Caco-2 (cell line): ENCODE results near the gene NTN5. TPM values are rescaled to one million over a fixed set of nuclear protein-coding genes. Genes with fewer than 3 reads are reported as not detected.
"Not testable (repeated sequence)": the region's sequence is repeated elsewhere in the genome, so short reads cannot be mapped to it uniquely, and the experiment has no call there.

ENCODE experiments used
- BruUV-seq: library from RNA; stranded (reverse); fragments of 400-500 nt; replicated peaks from 2 replicates; lab custom pipeline; 2021; lab: Mats Ljungman, UMichigan
- CTCF ChIA-PET: fragments of 300-600 bp; sonication (Branson Sonifier 250); formaldehyde crosslinking; loops from one replicate; lab custom pipeline; 2022; ENCODE audit warnings: antibody characterized with exemption; lab: Charles Lee
- POLR2A ChIA-PET: fragments of 300-600 bp; sonication (Branson Sonifier 250); formaldehyde crosslinking; loops from one replicate; lab custom pipeline; 2022; ENCODE audit warnings: antibody characterized with exemption; lab: Charles Lee
- DNase-seq, 2 experiments: peaks; one replicate each; pipeline versions ENCODE4 v3.0.0 to v3.0.0-alpha.2; 2020 to 2022
- H3K27me3 ChIP-seq: replicated peaks from 2 replicates; pipeline ENCODE4 v1.6.0; 2011; ENCODE audit warnings: low read length; ENCODE audit not compliant: control insufficient read depth, insufficient read depth
- H3K36me3 ChIP-seq: 2 replicates; pipeline ENCODE4 v1.5.1; 2011; ENCODE audit warnings: low read length; ENCODE audit not compliant: control insufficient read depth, insufficient read depth
- H3K4me1 ChIP-seq: fragments of 250-450 bp; sonication (Bioruptor Pico); 2 replicates; pipeline ENCODE4 v1.5.1; 2020; ENCODE audit warnings: mild to moderate bottlenecking
- H3K4me3 ChIP-seq: 2 replicates; pipeline ENCODE4 v1.5.1; 2011; ENCODE audit warnings: low read depth, mild to moderate bottlenecking, control low read depth, low read length
- H3K9me3 ChIP-seq: fragments of 250-450 bp; sonication (Bioruptor Pico); 2 replicates; pipeline ENCODE4 v1.5.1; 2020; ENCODE audit warnings: mild to moderate bottlenecking, moderate library complexity
- H3K27ac Mint-ChIP-seq: one replicate; pipeline ENCODE4 v1.8.0; 2022; ENCODE audit warnings: mixed read lengths; ENCODE audit not compliant: unreplicated experiment
- H3K27me3 Mint-ChIP-seq: one replicate; pipeline ENCODE4 v1.8.0; 2022; ENCODE audit warnings: mixed read lengths; ENCODE audit not compliant: insufficient read depth, unreplicated experiment
- H3K36me3 Mint-ChIP-seq: one replicate; pipeline ENCODE4 v1.8.0; 2022; ENCODE audit warnings: mild to moderate bottlenecking, mixed read lengths; ENCODE audit not compliant: insufficient read depth, unreplicated experiment
- H3K4me1 Mint-ChIP-seq: one replicate; pipeline ENCODE4 v1.8.0; 2022; ENCODE audit warnings: low read depth, mixed read lengths; ENCODE audit not compliant: unreplicated experiment
- H3K4me3 Mint-ChIP-seq: one replicate; pipeline ENCODE4 v1.8.0; 2022; ENCODE audit warnings: mild to moderate bottlenecking, moderate library complexity, mixed read lengths; ENCODE audit not compliant: unreplicated experiment
- H3K9me3 Mint-ChIP-seq: one replicate; pipeline ENCODE4 v1.8.0; 2022; ENCODE audit warnings: mixed read lengths; ENCODE audit not compliant: unreplicated experiment
- intact Hi-C: fragments of 100-400 bp; cut with micrococcal nuclease; formaldehyde crosslinking; loops from one replicate; pipeline ENCODE4 v1.10.0; 2022; ENCODE audit not compliant: unreplicated experiment
- total RNA-seq: library from RNA; stranded (reverse); gene quantifications from 2 replicates; pipeline ENCODE4 v1.2.3, GENCODE V29; 2022
- TF ChIP-seq, protein P1 (sequence below), 2 experiments: fragments of 200-600 bp in 1 of 2; IDR thresholded peaks; 1 replicate in 1 of 2; 2 replicates in 1 of 2; pipeline versions ENCODE4 v1.5.1 to v1.8.0; 2011 to 2022; ENCODE audit warnings: antibody characterized with exemption in 1 of 2, control low read depth in 1 of 2, inconsistent platforms in 1 of 2, low read depth in 1 of 2, low read length in 1 of 2, mild to moderate bottlenecking in 1 of 2, moderate library complexity in 1 of 2; ENCODE audit not compliant: insufficient read depth in 1 of 2, severe bottlenecking in 1 of 2, unreplicated experiment in 1 of 2

The NTN5 gene
- total RNA-seq, 1 experiment from 2014 or later, result 0.34 TPM

DNA sequence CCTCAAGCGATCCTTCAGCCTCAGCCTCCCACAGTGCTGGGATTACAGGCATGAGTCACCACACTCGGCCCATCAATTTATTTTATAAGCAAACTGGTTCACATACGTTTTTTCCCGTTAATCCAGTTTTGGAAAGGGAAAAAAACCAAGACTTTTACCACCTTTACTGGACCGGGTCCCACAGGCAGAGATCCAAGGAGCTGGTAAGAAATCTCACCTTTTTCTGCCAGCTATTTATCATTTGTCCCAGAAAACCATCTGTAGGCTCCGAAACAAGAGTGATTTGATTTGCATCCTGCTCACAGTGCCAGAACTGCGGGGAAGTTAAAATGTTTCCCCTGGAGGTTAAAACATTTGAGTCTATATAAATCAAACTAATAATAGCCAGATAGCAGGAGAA, 16.6 kb upstream of the NTN5 start:
- Mint-ChIP-seq H3K36me3 (no peaks in the 10 kb centered on the region), H3K4me3 (no peak overlapping the region), H3K4me1 (peaks cover 13% of the 10 kb centered on the region), H3K9me3 (no peaks in the 10 kb centered on the region), H3K27me3 (no peaks in the 10 kb centered on the region), H3K27ac (no peak overlapping the region)
- ChIA-PET POLR2A (no interaction called here), CTCF (no interaction called here)
- no peaks in the 10 kb centered on the region for H3K27me3 ChIP-seq
- no peak overlapping the region for H3K4me3 ChIP-seq
- peaks cover 33% of the 10 kb centered on the region for H3K4me1 ChIP-seq
- intact Hi-C loops, result loop anchor here (5.0 kb wide), 1 partner anchor 42 kb away; the partner anchor contains the start of gene CA11
- TF ChIP-seq, protein P1, sequence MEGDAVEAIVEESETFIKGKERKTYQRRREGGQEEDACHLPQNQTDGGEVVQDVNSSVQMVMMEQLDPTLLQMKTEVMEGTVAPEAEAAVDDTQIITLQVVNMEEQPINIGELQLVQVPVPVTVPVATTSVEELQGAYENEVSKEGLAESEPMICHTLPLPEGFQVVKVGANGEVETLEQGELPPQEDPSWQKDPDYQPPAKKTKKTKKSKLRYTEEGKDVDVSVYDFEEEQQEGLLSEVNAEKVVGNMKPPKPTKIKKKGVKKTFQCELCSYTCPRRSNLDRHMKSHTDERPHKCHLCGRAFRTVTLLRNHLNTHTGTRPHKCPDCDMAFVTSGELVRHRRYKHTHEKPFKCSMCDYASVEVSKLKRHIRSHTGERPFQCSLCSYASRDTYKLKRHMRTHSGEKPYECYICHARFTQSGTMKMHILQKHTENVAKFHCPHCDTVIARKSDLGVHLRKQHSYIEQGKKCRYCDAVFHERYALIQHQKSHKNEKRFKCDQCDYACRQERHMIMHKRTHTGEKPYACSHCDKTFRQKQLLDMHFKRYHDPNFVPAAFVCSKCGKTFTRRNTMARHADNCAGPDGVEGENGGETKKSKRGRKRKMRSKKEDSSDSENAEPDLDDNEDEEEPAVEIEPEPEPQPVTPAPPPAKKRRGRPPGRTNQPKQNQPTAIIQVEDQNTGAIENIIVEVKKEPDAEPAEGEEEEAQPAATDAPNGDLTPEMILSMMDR (IDR thresholded peaks at IDR 0.05; ENCODE audit: insufficient read depth in 1 of 2, low read depth in 1 of 2, low read length in 1 of 2, severe bottlenecking in 1 of 2, unreplicated experiment in 1 of 2), result no peak
- no peak for DNase-seq
- no peaks in the 10 kb centered on the region for H3K36me3 ChIP-seq
- no TSS peak for BruUV-seq
- H3K9me3 ChIP-seq, result no peaks in the 10 kb centered on the region

DNA sequence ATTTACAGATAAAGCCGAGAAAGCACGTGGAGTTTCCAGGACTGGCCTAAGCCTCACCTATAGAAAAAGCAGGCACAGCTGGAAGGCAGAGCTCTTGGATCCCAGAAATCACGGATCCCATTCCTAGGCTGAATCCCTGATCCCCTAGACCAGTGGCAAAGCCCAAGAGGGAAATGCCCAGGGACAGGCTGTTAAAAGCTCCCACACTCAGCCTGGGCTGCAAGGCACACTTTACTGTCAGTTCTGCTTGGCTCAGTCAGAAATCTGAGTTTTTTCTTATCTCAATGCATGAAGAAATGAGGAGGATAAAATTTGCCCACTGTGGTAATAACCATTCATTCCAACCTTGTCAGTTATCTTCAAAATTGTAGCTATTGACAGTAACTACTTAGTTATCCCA, 15.0 kb upstream of the NTN5 start:
- Histone ChIP-seq H3K4me1 (peaks cover 31% of the 10 kb centered on the region), H3K36me3 (no peaks in the 10 kb centered on the region), H3K9me3 (no peaks in the 10 kb centered on the region), H3K27me3 (no peaks in the 10 kb centered on the region), H3K4me3 (no peak overlapping the region)
- ChIA-PET CTCF (interaction anchor here (0.5 to 1.5 kb wide), 3 partner anchors 12 to 157 kb away, joined by 3 to 6 read pairs (median 4); no protein-coding TSS in a partner anchor), POLR2A (interaction anchor here (1.0 kb wide), 1 partner anchor 51 kb away, joined by 3 read pairs; no protein-coding TSS in a partner anchor)
- Mint-ChIP-seq H3K4me1 (peaks cover 11% of the 10 kb centered on the region), H3K27me3 (no peaks in the 10 kb centered on the region), H3K4me3 (peak overlapping the region; percentile 11), H3K9me3 (no peaks in the 10 kb centered on the region), H3K27ac (peak overlapping the region; percentile 59), H3K36me3 (no peaks in the 10 kb centered on the region)
- TF ChIP-seq, protein P1 (IDR thresholded peaks at IDR 0.05; ENCODE audit: insufficient read depth in 1 of 2, low read depth in 1 of 2, low read length in 1 of 2, severe bottlenecking in 1 of 2, unreplicated experiment in 1 of 2), result no peak
- no TSS peak for BruUV-seq
- no peak for DNase-seq
- intact Hi-C loops, result loop anchor here (5.0 kb wide), 1 partner anchor 40 kb away; the partner anchor contains the start of gene CA11

DNA sequence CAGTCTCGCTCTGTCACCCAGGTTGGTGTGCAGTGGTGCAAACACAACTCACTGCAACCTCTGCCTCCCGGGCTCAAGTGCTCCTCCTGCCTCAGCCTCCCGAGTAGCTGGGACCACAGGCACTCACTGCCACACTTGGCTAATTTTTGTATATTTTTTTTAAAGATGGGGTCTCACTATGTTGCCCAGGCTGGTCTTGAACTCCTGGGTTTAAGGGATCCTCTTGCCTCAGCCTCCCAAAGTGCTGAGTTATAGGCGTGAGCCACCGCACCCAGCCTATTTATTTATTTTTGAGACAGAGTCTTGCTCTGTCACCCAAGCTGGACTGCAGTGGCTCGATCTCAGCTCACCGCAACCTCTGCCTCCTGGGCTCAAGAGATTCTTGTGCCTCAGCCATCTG, 13.8 kb upstream of the NTN5 start:
- H3K9me3 Mint-ChIP-seq, BruUV-seq, DNase-seq, H3K27me3 ChIP-seq, H3K4me3 ChIP-seq, H3K36me3 Mint-ChIP-seq, H3K36me3 ChIP-seq, H3K27me3 Mint-ChIP-seq, H3K9me3 ChIP-seq, H3K4me3 Mint-ChIP-seq, POLR2A ChIA-PET: not testable (repeated sequence)
- H3K4me1 ChIP-seq, result peaks cover 31% of the 10 kb centered on the region
- H3K4me1 Mint-ChIP-seq, result peaks cover 11% of the 10 kb centered on the region
- intact Hi-C loops, result loop anchor here (5.0 kb wide), 1 partner anchor 39 kb away; the partner anchor contains the start of gene CA11
- CTCF ChIA-PET, result interaction anchor here (1.5 kb wide), 1 partner anchor 11 kb away, joined by 4 read pairs; no protein-coding TSS in a partner anchor
- H3K27ac Mint-ChIP-seq, result peak overlapping the region; percentile 30
